Nephron progenitor cell (in vitro differentiated cells): ENCODE data around the gene SHISA8.

Experiments used
- DNase-seq: peaks from one replicate; pipeline ENCODE4 v3.0.0; 2021
- H3K27ac Mint-ChIP-seq: 2 replicates; pipeline ENCODE4 v1.8.0; 2021; ENCODE audit warnings: mild to moderate bottlenecking, moderate library complexity, mixed read lengths
- H3K27me3 Mint-ChIP-seq: 2 replicates; pipeline ENCODE4 v1.8.0; 2021; ENCODE audit warnings: mild to moderate bottlenecking, low read depth, mixed read lengths; ENCODE audit not compliant: poor library complexity
- H3K36me3 Mint-ChIP-seq: 2 replicates; pipeline ENCODE4 v1.8.0; 2021; ENCODE audit warnings: low read depth, mixed read lengths
- H3K4me1 Mint-ChIP-seq: 2 replicates; pipeline ENCODE4 v1.8.0; 2021; ENCODE audit warnings: mixed read lengths
- H3K4me3 Mint-ChIP-seq: 2 replicates; pipeline ENCODE4 v1.8.0; 2021; ENCODE audit warnings: mild to moderate bottlenecking, moderate library complexity, mixed read lengths
- H3K9me3 Mint-ChIP-seq: 2 replicates; pipeline ENCODE4 v1.8.0; 2021; ENCODE audit warnings: mild to moderate bottlenecking, moderate library complexity, mixed read lengths
- CTCF ChIP-seq: fragments of 200-600 bp; sonication (generic); IDR thresholded peaks from 2 replicates; pipeline ENCODE4 v1.5.0; 2021; ENCODE audit warnings: antibody characterized with exemption

SHISA8 gene

GRCh38 chr22:41908411-41909309 is 6.2 kb downstream of the SHISA8 start:
- H3K27ac Mint-ChIP-seq: no peak overlapping the region
- no peak overlapping the region for H3K4me3 Mint-ChIP-seq
- DNase-seq: no peak
- H3K36me3 Mint-ChIP-seq: peaks cover 7% of the 10 kb centered on the region
- peaks cover 30% of the 10 kb centered on the region for H3K4me1 Mint-ChIP-seq
- TF ChIP-seq CTCF: no peak
- no peaks in the 10 kb centered on the region for H3K9me3 Mint-ChIP-seq
- H3K27me3 Mint-ChIP-seq: peaks cover 47% of the 10 kb centered on the region

- Mint-ChIP-seq H3K27ac (no peak overlapping the region), H3K4me1 (peaks cover 22% of the 10 kb centered on the region), H3K36me3 (peaks cover 7% of the 10 kb centered on the region), H3K9me3 (no peaks in the 10 kb centered on the region), H3K27me3 (peaks cover 38% of the 10 kb centered on the region), H3K4me3 (no peak overlapping the region)
- no peak for TF ChIP-seq CTCF
- no peak for DNase-seq
These were observed 7.2 kb downstream of the SHISA8 start for GRCh38 chr22:41907436-41908401.

- H3K27me3 Mint-ChIP-seq: peaks cover 29% of the 10 kb centered on the region
- peaks cover 7% of the 10 kb centered on the region for H3K36me3 Mint-ChIP-seq
- H3K27ac Mint-ChIP-seq: no peak overlapping the region
- no peak for DNase-seq
- H3K4me3 Mint-ChIP-seq: no peak overlapping the region
- H3K4me1 Mint-ChIP-seq: peaks cover 16% of the 10 kb centered on the region
- no peaks in the 10 kb centered on the region for H3K9me3 Mint-ChIP-seq
- no peak for TF ChIP-seq CTCF
These were observed 8.1 kb downstream of the SHISA8 start for GRCh38 chr22:41906822-41907221.

- no peak for DNase-seq
- no peak overlapping the region for H3K4me3 Mint-ChIP-seq
- H3K9me3 Mint-ChIP-seq: no peaks in the 10 kb centered on the region
- H3K4me1 Mint-ChIP-seq: peaks cover 9% of the 10 kb centered on the region
- peak overlapping the region; percentile 89 for H3K27ac Mint-ChIP-seq
- H3K36me3 Mint-ChIP-seq: peaks cover 7% of the 10 kb centered on the region
- H3K27me3 Mint-ChIP-seq: peaks cover 19% of the 10 kb centered on the region
- no peak for TF ChIP-seq CTCF
These were observed 9.3 kb downstream of the SHISA8 start for GRCh38 chr22:41905411-41906202.

DNA sequence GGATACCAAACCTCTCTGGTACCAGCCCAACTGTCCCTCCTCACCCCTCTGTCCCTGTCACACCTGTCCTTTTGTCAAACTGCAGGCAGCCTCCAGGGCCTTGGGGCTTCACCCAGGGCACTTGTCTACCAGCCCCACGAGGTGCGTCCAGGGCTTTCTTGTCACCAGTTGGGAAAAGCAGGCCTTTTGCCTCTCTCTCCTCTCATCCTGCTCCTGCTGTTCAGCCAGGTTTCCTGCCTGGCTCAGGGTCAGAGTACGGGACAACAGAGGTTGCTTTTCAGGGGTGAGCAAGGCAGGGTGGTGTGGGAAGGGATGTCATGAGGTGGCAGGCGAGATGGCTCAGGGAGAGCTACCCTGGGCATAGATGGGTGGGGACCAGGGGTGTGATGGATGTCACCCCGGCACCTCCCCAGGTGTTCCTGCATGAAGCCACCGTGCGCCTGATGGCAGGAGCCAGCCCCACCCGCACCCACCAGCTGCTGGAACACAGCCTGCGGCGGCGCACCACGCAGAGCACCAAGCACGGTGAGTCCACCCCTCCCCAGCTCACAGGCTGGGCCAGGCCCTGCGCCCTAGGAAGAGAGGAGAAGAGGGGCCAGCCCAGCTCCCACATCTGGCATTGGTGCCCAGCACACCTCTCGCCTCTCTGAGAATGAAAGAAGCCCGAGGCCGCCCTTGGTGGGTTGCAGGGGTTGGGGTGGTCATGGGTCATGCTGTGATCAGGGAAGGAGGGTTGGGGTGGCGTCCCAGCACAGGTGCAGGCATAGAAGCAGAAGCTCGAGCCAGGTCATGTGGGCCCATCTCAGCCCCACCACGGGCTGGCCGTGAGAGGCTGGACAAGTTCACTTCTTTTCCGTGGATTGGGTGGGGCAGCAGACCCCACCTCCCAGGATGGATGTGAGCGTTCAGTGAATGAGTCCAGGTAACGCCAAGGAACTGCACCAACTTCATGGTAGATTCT is 10.1 kb downstream of the SHISA8 start:
- Mint-ChIP-seq H3K36me3 (peaks cover 12% of the 10 kb centered on the region), H3K27me3 (peaks cover 15% of the 10 kb centered on the region), H3K9me3 (no peaks in the 10 kb centered on the region), H3K4me1 (peaks cover 16% of the 10 kb centered on the region), H3K4me3 (no peak overlapping the region), H3K27ac (no peak overlapping the region)
- no peak for TF ChIP-seq CTCF
- DNase-seq: no peak
